HG02588 (cell line): ENCODE data around the gene FEN1.

ENCODE experiments used
- ATAC-seq: cut with Tn5 transposase; IDR thresholded peaks from one replicate; pipeline ENCODE4 v1.9.1; 2021; ENCODE audit warnings: mild to moderate bottlenecking, moderate library complexity; ENCODE audit not compliant: unreplicated experiment

Gene FEN1

GRCh38 chr11:61756452-61757212, 36.1 kb upstream of the FEN1 start:
- ATAC-seq, result no peak

DNA sequence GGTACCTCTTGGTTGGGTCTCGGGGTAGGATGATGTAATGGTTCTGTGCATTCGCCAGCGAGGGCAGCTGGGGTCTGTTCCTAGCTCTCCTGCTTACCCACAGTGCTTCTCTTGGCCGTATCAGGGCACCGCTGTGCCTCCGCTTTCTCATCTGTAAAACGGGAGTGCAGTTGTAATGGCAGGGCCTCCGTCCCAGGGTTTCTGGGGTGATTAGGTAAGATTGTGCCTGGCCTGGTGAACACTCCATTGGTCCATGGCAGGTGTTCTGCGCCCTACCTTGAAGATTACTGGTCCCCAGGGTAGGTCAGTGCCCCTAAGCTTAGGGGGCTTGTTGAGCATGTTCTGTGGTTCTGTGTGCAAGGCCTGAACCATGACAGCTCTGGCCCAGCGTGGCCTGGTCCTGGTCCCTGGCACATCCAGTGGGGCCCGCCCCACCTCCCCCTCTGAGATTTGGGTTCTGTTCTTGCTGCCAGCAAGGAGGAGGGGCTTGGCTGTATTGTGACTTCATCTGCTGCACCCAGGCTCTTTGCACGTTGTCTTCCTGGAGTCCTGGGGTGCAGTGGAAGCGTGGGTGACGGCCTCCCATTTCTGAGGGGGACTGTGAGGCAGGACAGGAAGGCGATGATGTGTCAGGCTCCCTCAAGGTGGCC, 35.4 kb upstream of the FEN1 start:
- ATAC-seq, result no peak

DNA sequence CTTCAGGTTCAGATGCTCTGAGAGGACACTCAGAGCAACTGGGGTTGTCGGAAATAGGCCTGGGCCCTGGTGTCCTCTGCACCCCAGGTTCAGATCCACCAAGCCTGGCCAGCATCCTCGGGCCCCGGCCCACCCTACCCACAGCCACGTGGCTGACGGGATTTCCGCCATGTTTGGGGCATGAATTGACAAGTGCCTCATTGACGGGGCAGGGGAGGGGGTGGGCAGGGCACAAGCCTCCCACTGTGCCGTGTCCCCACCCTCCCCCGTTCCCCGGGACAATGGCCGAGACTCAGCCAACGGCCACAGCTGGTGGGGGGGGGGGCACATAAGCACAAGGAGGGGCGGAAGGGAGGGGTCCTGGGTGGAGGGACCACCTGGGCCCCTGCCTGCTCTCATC, 31.8 kb upstream of the FEN1 start:
- ATAC-seq, result no peak

GRCh38 chr11:61761440-61762222, 31.1 kb upstream of the FEN1 start:
- ATAC-seq, result no peak

DNA sequence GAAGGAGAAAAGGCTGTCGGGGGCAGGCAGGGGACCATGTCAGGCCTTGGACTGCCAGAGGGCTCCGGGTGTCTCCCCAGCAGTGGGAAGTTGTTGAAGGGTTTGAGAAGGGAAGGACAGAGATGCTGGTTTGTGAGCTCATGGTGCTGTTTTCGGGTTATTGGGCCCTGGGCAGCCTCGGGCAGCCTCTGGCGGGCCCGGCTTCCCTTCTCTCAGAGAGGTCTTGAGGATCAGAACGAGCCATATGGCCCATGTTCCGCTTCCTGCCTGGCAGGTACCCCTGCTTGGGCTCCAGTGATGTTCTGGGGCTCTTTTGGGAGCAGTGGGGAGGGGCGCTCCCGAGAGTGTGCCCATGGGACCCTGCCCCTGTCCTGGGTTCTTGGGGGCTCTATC, 30.5 kb upstream of the FEN1 start:
- no peak for ATAC-seq

- no peak for ATAC-seq
Observed at GRCh38 chr11:61762798-61763197, 29.9 kb upstream of the FEN1 start.

GRCh38 chr11:61763930-61764605, 28.6 kb upstream of the FEN1 start:
- no peak for ATAC-seq

- ATAC-seq, result no peak
Observed at GRCh38 chr11:61764606-61765260, 28.0 kb upstream of the FEN1 start.

- ATAC-seq, result no peak
Observed at GRCh38 chr11:61765550-61766253, 27.0 kb upstream of the FEN1 start.

- ATAC-seq, result no peak
Observed at GRCh38 chr11:61766353-61766841, 26.3 kb upstream of the FEN1 start.

DNA sequence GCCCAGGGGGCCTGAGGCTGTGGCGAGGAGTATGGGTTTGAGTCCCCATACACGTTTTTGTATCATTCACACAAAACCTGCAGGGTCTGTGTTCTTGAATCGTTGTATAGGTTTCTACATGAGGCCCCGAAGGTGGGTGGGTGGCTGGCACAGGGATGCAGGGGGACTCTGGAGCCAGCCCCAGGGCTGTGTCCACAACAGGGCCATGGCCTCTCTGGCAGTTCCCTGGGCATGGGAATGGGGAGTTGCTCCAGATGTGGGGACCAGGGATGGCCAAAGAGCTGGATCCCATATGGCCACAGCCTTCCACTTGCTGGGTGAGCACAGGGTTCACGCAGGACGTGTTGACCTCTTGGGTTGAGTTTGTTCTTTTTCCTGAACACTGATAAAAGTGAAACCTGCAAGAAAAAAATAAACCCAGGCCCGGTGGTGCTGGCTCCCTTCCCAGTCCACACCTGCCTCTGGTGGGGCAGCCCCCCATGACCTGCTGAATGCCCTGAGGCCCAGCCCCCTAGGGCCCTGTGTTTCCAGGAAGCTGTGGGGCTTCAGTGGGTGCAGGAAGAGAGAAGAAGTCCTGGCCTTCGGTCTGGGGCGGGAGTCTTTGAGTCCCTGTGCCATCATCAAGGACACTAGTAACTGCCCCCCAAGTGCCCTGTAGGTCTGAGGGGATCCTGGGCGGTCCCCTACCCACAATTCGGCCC, 24.2 kb upstream of the FEN1 start:
- no peak for ATAC-seq

DNA sequence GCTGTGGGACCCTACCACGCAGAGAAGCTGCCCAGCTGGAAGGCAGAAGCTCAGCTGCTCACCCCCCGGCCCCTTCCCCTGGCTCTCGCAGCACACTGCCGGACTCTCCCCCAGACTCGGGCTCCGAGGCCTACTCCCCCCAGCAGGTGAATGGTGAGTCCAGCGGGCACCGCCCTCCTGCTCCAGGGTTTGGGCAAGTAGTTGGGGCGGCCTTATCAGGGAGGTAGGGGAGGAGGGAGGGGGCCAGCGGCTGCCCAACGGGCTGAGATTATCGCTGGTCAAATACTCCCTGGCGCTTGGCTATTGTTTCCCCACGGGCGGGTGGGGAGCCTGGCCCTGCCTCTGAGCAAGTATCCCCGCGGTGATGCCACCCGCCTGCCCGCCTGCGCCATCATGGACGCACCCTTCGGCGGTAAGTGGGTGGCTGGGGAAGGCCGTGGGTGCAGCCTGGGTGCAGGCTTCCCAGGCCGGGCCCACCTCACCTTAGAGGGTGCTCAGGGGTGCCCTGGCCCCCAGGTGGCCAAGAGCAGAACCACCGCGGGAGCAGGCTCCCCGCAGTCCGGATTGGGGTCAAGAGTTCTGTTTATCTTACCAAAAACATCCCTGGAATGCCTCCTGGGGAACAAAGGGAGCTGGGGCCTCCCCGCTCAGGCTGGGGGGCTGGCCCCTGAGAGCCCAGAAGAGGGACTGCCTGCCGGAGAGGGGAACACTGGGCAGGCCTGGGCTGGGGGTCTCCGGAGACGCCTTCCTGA, 23.4 kb upstream of the FEN1 start:
- ATAC-seq, result no peak

GRCh38 chr11:61769946-61770683, 22.6 kb upstream of the FEN1 start:
- no peak for ATAC-seq

- no peak for ATAC-seq
Observed at GRCh38 chr11:61771195-61771894, 21.4 kb upstream of the FEN1 start.

DNA sequence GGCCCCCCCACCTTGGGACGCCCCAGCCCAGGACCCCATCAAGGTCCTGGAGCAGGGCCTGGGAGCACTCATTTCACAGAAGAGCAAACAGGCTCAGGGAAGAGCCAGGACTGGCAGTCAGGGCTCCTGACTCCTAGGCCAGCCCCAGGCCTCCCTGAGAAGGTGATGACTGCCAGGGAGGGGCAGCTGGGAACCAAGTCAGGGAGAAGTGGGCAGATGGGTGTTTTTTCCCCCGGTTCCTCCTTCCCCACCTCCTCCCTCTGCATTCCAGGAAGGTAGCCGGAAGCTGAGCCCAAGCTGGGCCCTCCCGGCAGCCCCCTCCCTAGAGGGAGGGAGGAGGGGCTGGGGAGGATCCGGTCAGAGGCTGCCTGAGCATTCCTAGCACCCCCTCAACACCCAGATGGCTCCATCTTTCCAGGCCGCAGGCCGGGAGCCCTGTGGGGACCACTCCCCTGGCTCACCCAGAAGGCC, 20.7 kb upstream of the FEN1 start:
- no peak for ATAC-seq

DNA sequence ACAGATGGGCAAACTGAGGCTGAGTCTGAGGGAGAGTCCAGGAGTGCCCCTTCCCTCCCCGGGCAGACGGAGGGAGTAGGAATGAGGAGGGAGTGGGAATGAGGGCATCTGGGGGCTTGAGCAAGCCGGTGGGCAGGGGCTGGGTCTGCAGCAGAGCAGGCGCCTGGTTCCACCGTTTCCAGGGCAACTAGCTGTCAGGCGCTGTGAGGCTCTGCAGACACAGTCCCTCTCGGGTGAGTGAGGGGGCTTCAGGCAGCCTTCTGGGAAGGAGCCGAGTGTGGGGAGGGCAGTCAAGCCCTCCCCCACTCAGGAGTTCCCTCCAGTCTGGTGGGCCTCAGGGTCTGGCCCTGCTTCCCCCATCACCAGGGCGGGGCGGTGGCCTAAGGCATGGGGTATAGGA, 19.4 kb upstream of the FEN1 start:
- no peak for ATAC-seq

DNA sequence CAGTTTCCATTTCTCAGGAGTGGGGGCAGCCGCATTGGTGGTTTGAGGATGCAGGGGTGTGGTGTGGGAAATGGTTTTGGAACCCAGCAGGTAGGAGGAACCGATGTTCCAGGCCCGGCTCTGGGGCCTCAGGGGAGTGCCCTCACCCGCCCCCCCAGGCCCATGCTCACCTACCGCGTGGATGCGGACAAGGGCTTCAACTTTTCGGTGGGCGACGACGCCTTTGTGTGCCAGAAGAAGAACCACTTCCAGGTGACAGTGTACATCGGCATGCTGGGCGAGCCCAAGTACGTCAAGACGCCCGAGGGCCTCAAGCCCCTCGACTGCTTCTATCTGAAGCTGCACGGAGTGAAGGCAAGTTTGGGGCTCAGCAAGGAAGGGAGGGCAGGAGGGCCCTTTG, 18.9 kb upstream of the FEN1 start:
- no peak for ATAC-seq
